Measurements from ENCODE around the gene ZNF841.

The ZNF841 gene

GRCh38 chr19:52138983-52139251, 43.4 kb upstream of the ZNF841 start:
- Histone ChIP-seq H3K4me3 (ENCODE audit: low read depth in 1 of 2, low read length in 1 of 2) (peak overlapping the region; percentile 94), H3K27ac (peak overlapping the region; percentile 85)

GRCh38 chr19:52138278-52138982, 42.9 kb upstream of the ZNF841 start:
- H3K27me3 ChIP-seq: no peaks in the 10 kb centered on the region
- H3K4me3 ChIP-seq (ENCODE audit: low read depth in 1 of 2, low read length in 1 of 2): peak overlapping the region; percentile 94
- peaks cover 14% of the 10 kb centered on the region for H3K9me3 ChIP-seq
- H3K36me3 ChIP-seq: no peaks in the 10 kb centered on the region
- peaks cover 11 to 13% of the 10 kb centered on the region in 2 experiments for H3K4me1 ChIP-seq (ENCODE audit: control insufficient read depth in 1 of 2, insufficient read depth in 1 of 2, low read depth in 1 of 2, low read length in 1 of 2)
- peak overlapping the region; percentile 85 for H3K27ac ChIP-seq
- TF ChIP-seq CTCF (IDR thresholded peaks at IDR 0.05): no peak

More at GRCh38 chr19:52138983-52139251, 43.4 kb upstream of the ZNF841 start:
- no peak for TF ChIP-seq CTCF (IDR thresholded peaks at IDR 0.05)
- Histone ChIP-seq H3K27me3 (no peaks in the 10 kb centered on the region), H3K36me3 (no peaks in the 10 kb centered on the region), H3K9me3 (peaks cover 14% of the 10 kb centered on the region), H3K4me1 (ENCODE audit: control insufficient read depth in 1 of 2, insufficient read depth in 1 of 2, low read depth in 1 of 2, low read length in 1 of 2) (peaks cover 11 to 13% of the 10 kb centered on the region in 2 experiments)

GRCh38 chr19:52120286-52120685, 24.7 kb upstream of the ZNF841 start:
- TF ChIP-seq CTCF (IDR thresholded peaks at IDR 0.05): no peak
- Histone ChIP-seq H3K9me3 (peaks cover 69% of the 10 kb centered on the region), H3K4me3 (ENCODE audit: low read depth in 1 of 2, low read length in 1 of 2) (no peak overlapping the region)

GRCh38 chr19:52115526-52116053, 20.0 kb upstream of the ZNF841 start:
- Histone ChIP-seq H3K27ac (no peak overlapping the region), H3K27me3 (no peaks in the 10 kb centered on the region), H3K4me3 (ENCODE audit: low read depth in 1 of 2, low read length in 1 of 2) (no peak overlapping the region), H3K9me3 (peaks cover 84% of the 10 kb centered on the region), H3K4me1 (ENCODE audit: control insufficient read depth in 1 of 2, insufficient read depth in 1 of 2, low read depth in 1 of 2, low read length in 1 of 2) (no peaks in the 10 kb centered on the region), H3K36me3 (peaks cover 13% of the 10 kb centered on the region)
- no peak for TF ChIP-seq CTCF (IDR thresholded peaks at IDR 0.05)

More at GRCh38 chr19:52120286-52120685, 24.7 kb upstream of the ZNF841 start:
- Histone ChIP-seq H3K27me3 (no peaks in the 10 kb centered on the region), H3K36me3 (peaks cover 47% of the 10 kb centered on the region), H3K27ac (no peak overlapping the region), H3K4me1 (ENCODE audit: control insufficient read depth in 1 of 2, insufficient read depth in 1 of 2, low read depth in 1 of 2, low read length in 1 of 2) (no peaks in the 10 kb centered on the region)

- H3K36me3 ChIP-seq: peaks cover 13% of the 10 kb centered on the region
- no peaks in the 10 kb centered on the region for H3K4me1 ChIP-seq (ENCODE audit: control insufficient read depth in 1 of 2, insufficient read depth in 1 of 2, low read depth in 1 of 2, low read length in 1 of 2)
- no peak overlapping the region for H3K27ac ChIP-seq
- no peak overlapping the region for H3K4me3 ChIP-seq (ENCODE audit: low read depth in 1 of 2, low read length in 1 of 2)
- peaks cover 81% of the 10 kb centered on the region for H3K9me3 ChIP-seq
- no peaks in the 10 kb centered on the region for H3K27me3 ChIP-seq
- TF ChIP-seq CTCF (IDR thresholded peaks at IDR 0.05): no peak
Measured at GRCh38 chr19:52114691-52115090, 19.1 kb upstream of the ZNF841 start.

Data from neutrophil (primary cell).